ENCODE measurements around the gene MSI2. TPM values are rescaled to one million over a fixed set of nuclear protein-coding genes. Genes with fewer than 3 reads are reported as not detected.

MSI2 gene
- total RNA-seq, 1 donor from 2014 or later: 23.1 TPM

GRCh38 chr17:57468932-57469775, 212.8 kb downstream of the MSI2 start:
- no peak overlapping the region for H3K27ac Mint-ChIP-seq (ENCODE audit: unreplicated experiment)
- TF ChIP-seq, protein P1, sequence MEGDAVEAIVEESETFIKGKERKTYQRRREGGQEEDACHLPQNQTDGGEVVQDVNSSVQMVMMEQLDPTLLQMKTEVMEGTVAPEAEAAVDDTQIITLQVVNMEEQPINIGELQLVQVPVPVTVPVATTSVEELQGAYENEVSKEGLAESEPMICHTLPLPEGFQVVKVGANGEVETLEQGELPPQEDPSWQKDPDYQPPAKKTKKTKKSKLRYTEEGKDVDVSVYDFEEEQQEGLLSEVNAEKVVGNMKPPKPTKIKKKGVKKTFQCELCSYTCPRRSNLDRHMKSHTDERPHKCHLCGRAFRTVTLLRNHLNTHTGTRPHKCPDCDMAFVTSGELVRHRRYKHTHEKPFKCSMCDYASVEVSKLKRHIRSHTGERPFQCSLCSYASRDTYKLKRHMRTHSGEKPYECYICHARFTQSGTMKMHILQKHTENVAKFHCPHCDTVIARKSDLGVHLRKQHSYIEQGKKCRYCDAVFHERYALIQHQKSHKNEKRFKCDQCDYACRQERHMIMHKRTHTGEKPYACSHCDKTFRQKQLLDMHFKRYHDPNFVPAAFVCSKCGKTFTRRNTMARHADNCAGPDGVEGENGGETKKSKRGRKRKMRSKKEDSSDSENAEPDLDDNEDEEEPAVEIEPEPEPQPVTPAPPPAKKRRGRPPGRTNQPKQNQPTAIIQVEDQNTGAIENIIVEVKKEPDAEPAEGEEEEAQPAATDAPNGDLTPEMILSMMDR (IDR thresholded peaks at IDR 0.05): no peak
- H3K27me3 Mint-ChIP-seq (ENCODE audit: low read depth): peaks cover 6% of the 10 kb centered on the region
- H3K9me3 Mint-ChIP-seq (ENCODE audit: low read depth): no peaks in the 10 kb centered on the region
- no peak overlapping the region for H3K4me3 Mint-ChIP-seq (ENCODE audit: unreplicated experiment)
- DNase-seq (ENCODE audit: low spot score): no peak
- peaks cover 2% of the 10 kb centered on the region for H3K36me3 Mint-ChIP-seq (ENCODE audit: low read depth)
- peaks cover 48% of the 10 kb centered on the region for H3K4me1 Mint-ChIP-seq (ENCODE audit: low read depth)

- Mint-ChIP-seq H3K4me3 (ENCODE audit: unreplicated experiment) (no peak overlapping the region), H3K27me3 (ENCODE audit: low read depth) (peaks cover 6% of the 10 kb centered on the region), H3K4me1 (ENCODE audit: low read depth) (peaks cover 40% of the 10 kb centered on the region)
These were observed 214.6 kb downstream of the MSI2 start for GRCh38 chr17:57470906-57471305.

GRCh38 chr17:57471868-57472368, 215.6 kb downstream of the MSI2 start:
- Mint-ChIP-seq H3K36me3 (ENCODE audit: low read depth) (peaks cover 2% of the 10 kb centered on the region), H3K4me3 (ENCODE audit: unreplicated experiment) (no peak overlapping the region), H3K27ac (ENCODE audit: unreplicated experiment) (no peak overlapping the region), H3K9me3 (ENCODE audit: low read depth) (no peaks in the 10 kb centered on the region), H3K4me1 (ENCODE audit: low read depth) (peaks cover 30% of the 10 kb centered on the region), H3K27me3 (ENCODE audit: low read depth) (peaks cover 6% of the 10 kb centered on the region)
- no peak for DNase-seq (ENCODE audit: low spot score)
- TF ChIP-seq, protein P1 (IDR thresholded peaks at IDR 0.05): no peak

More at GRCh38 chr17:57470906-57471305, 214.6 kb downstream of the MSI2 start:
- DNase-seq (ENCODE audit: low spot score): no peak
- TF ChIP-seq, protein P1 (IDR thresholded peaks at IDR 0.05): no peak
- no peak overlapping the region for H3K27ac Mint-ChIP-seq (ENCODE audit: unreplicated experiment)
- peaks cover 2% of the 10 kb centered on the region for H3K36me3 Mint-ChIP-seq (ENCODE audit: low read depth)
- H3K9me3 Mint-ChIP-seq (ENCODE audit: low read depth): no peaks in the 10 kb centered on the region

- Mint-ChIP-seq H3K27ac (ENCODE audit: unreplicated experiment) (no peak overlapping the region), H3K36me3 (ENCODE audit: low read depth) (no peaks in the 10 kb centered on the region), H3K4me3 (ENCODE audit: unreplicated experiment) (no peak overlapping the region), H3K4me1 (ENCODE audit: low read depth) (peaks cover 33% of the 10 kb centered on the region), H3K9me3 (ENCODE audit: low read depth) (no peaks in the 10 kb centered on the region), H3K27me3 (ENCODE audit: low read depth) (no peaks in the 10 kb centered on the region)
- no peak for DNase-seq (ENCODE audit: low spot score)
- TF ChIP-seq, protein P1 (IDR thresholded peaks at IDR 0.05): no peak
These were observed 219.5 kb downstream of the MSI2 start for GRCh38 chr17:57475796-57476195.

DNA sequence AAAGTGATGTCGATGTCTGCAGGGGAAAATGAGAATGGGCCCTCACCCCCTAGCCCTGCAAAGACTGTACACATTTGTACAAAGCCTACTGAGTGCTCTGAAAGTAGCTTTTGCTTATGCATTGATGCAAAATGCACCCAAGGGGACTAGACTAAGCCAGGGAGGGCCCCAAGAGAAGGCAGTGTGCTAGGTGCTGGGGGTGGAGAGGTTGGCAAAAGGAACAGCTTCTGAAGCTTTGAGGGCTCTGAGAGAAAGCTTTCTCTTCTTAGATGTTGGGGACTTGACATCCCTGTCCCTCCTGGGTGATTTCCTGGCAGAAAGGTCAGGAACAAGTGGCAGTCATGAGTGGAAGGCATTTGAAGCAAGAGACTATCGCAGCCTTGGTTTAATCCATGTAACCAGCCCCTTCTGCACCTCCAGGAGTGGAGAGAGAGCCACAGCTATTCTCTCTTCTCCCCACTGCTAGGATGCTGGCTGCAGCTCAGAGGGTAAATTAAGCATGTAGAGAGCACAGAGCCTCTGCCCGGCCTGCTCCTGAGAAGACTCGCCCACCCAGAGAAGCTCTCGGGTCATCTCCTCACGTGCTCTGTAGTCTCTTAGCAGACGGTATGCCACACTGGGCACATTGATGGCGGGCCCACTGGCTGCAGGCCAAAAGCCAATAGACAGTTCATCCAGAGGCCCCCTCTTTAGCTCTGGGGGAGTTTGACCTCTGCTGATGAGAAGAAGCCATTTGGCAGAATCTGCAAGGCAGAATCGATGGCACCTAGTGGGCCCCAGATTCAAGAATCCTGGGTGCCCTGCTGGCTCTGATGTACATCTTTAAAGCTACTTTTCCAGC, 221.4 kb downstream of the MSI2 start:
- Mint-ChIP-seq H3K9me3 (ENCODE audit: low read depth) (no peaks in the 10 kb centered on the region), H3K36me3 (ENCODE audit: low read depth) (no peaks in the 10 kb centered on the region), H3K27me3 (ENCODE audit: low read depth) (no peaks in the 10 kb centered on the region), H3K27ac (ENCODE audit: unreplicated experiment) (no peak overlapping the region), H3K4me3 (ENCODE audit: unreplicated experiment) (no peak overlapping the region), H3K4me1 (ENCODE audit: low read depth) (peaks cover 45% of the 10 kb centered on the region)
- TF ChIP-seq, protein P1 (IDR thresholded peaks at IDR 0.05): no peak
- DNase-seq (ENCODE audit: low spot score): no peak

All from chondrocyte (in vitro differentiated cells).